ENCODE measurements around the gene CASP8. TPM values are rescaled to one million over a fixed set of nuclear protein-coding genes. Genes with fewer than 3 reads are reported as not detected.

The CASP8 gene
- total and polyA plus RNA-seq, 2 donors (not counting 3 experiments of a cell fraction or from before 2014, with no cell fraction given): 5.3 to 5.8 TPM

DNA sequence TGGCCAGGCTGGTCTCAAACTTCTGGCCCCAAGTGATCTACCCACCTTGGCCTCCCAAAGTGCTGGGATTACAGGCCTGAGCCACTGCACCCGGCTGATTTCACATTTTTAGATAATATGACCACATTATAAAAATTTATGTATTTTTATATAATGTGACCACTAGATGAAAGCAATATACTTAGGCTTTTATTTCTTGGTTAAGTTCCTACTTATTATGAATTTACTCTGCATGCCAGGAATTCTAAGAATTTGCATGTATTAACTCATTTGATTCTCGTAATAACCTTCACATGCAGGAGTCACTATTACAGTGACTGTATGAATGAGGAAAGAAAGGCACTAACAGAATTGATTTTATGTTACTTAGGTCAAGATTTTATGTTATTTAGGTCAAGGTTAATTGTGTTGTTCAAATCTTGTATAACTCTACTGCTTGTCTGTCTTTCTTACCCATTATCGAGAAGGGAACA, 25.6 kb upstream of the CASP8 start:
- no peaks in the 10 kb centered on the region for H3K79me2 ChIP-seq (ENCODE audit: control insufficient read depth, insufficient read depth, low read length)
- CTCF ChIA-PET: interaction anchor here (0.6 to 3.4 kb wide), 5 partner anchors 44 to 130 kb away, joined by 3 to 58 read pairs (median 3); partner anchors contain the start of gene CASP10
- H3K36me3 ChIP-seq (ENCODE audit: control insufficient read depth in 2 of 2, extremely low read depth in 1 of 2, insufficient read depth in 2 of 2, low read length in 2 of 2): no peaks in the 10 kb centered on the region
- peaks cover 7% of the 10 kb centered on the region for H3K4me1 ChIP-seq (ENCODE audit: control insufficient read depth, extremely low read depth, insufficient read depth, low read length)
- no peak overlapping the region for H2AFZ ChIP-seq (ENCODE audit: low read depth, low read length)
- H3K27ac ChIP-seq (ENCODE audit: insufficient read depth, low read depth, low read length): no peak overlapping the region
- no peak overlapping the region for H3K4me3 ChIP-seq (replicated peaks in 1 of 3; ENCODE audit: insufficient read depth in 1 of 3, low read depth in 1 of 3, low read length in 3 of 3)
- H4K20me1 ChIP-seq (replicated peaks; ENCODE audit: control insufficient read depth, extremely low read depth, insufficient read depth, low read length): no peaks in the 10 kb centered on the region
- no peak for DNase-seq (ENCODE audit: low read depth, low spot score)
- no TSS peak for BruUV-seq (replicated peaks)
- intact Hi-C loops (cut with micrococcal nuclease): no loop called here
- POLR2A ChIA-PET: no interaction called here
- H3K4me2 ChIP-seq (ENCODE audit: insufficient read depth, low read length): no peak overlapping the region
- no peak overlapping the region for H3K9ac ChIP-seq (replicated peaks; ENCODE audit: extremely low read depth, insufficient read depth, low read length)
- TF ChIP-seq MYC (IDR thresholded peaks at IDR 0.05; ENCODE audit: low read depth, low read length) (no peak), JUN (IDR thresholded peaks at IDR 0.05; ENCODE audit: borderline replicate concordance, insufficient read depth, insufficient read length, low read depth) (no peak), FOS (IDR thresholded peaks at IDR 0.05; ENCODE audit: borderline replicate concordance, insufficient read depth, low read length) (no peak), EZH2 (IDR thresholded peaks at IDR 0.05; ENCODE audit: borderline replicate concordance, low read depth, low read length, severe bottlenecking) (no peak), GATA2 (IDR thresholded peaks at IDR 0.05; ENCODE audit: insufficient read depth, insufficient read length, low read depth, low read length) (no peak), POLR2AphosphoS5 (IDR thresholded peaks at IDR 0.05; ENCODE audit: insufficient read depth, low read depth, low read length) (no peak), POLR2A (IDR thresholded peaks at IDR 0.05; ENCODE audit: low read depth, low read length) (no peak)
- TF ChIP-seq, protein P1, sequence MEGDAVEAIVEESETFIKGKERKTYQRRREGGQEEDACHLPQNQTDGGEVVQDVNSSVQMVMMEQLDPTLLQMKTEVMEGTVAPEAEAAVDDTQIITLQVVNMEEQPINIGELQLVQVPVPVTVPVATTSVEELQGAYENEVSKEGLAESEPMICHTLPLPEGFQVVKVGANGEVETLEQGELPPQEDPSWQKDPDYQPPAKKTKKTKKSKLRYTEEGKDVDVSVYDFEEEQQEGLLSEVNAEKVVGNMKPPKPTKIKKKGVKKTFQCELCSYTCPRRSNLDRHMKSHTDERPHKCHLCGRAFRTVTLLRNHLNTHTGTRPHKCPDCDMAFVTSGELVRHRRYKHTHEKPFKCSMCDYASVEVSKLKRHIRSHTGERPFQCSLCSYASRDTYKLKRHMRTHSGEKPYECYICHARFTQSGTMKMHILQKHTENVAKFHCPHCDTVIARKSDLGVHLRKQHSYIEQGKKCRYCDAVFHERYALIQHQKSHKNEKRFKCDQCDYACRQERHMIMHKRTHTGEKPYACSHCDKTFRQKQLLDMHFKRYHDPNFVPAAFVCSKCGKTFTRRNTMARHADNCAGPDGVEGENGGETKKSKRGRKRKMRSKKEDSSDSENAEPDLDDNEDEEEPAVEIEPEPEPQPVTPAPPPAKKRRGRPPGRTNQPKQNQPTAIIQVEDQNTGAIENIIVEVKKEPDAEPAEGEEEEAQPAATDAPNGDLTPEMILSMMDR (IDR thresholded peaks at IDR 0.05; ENCODE audit: extremely low read depth in 1 of 2, insufficient read depth in 1 of 2, low read depth in 1 of 2, low read length in 2 of 2): no peak
- TF ChIP-seq, protein P2, sequence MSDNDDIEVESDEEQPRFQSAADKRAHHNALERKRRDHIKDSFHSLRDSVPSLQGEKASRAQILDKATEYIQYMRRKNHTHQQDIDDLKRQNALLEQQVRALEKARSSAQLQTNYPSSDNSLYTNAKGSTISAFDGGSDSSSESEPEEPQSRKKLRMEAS (IDR thresholded peaks at IDR 0.05; ENCODE audit: insufficient read depth, insufficient read length): no peak
- no peaks in the 10 kb centered on the region for H3K9me1 ChIP-seq (replicated peaks; ENCODE audit: control insufficient read depth, extremely low read depth, insufficient read depth, low read length)
- dilution Hi-C loops (cut with MboI; ENCODE audit: extremely low pct_ligation_motif_present, low sequenced_read_pairs): no loop called here
- no peaks in the 10 kb centered on the region for H3K27me3 ChIP-seq (ENCODE audit: control insufficient read depth in 2 of 2, insufficient read depth in 2 of 2, low read length in 2 of 2)
- H3K9me3 ChIP-seq (replicated peaks; ENCODE audit: control insufficient read depth, insufficient read depth, low read length): no peaks in the 10 kb centered on the region
- FAIRE-seq: no peak
